Glutamatergic neuron (in vitro differentiated cells): ENCODE measurements around the gene LAMA2. TPM values are rescaled to one million over a fixed set of nuclear protein-coding genes. Genes with fewer than 3 reads are reported as not detected.

Experiments
- DNase-seq: peaks from one replicate; pipeline ENCODE4 v3.0.0; 2022
- H3K27ac Mint-ChIP-seq: one replicate; pipeline ENCODE4 v1.8.0; 2020; ENCODE audit warnings: mild to moderate bottlenecking, mixed read lengths, inconsistent platforms; ENCODE audit not compliant: unreplicated experiment
- H3K27me3 Mint-ChIP-seq: one replicate; pipeline ENCODE4 v1.8.0; 2020; ENCODE audit warnings: mild to moderate bottlenecking, moderate library complexity, mixed read lengths, inconsistent platforms; ENCODE audit not compliant: unreplicated experiment
- H3K36me3 Mint-ChIP-seq: one replicate; pipeline ENCODE4 v1.8.0; 2020; ENCODE audit warnings: mild to moderate bottlenecking, mixed read lengths, inconsistent platforms; ENCODE audit not compliant: unreplicated experiment
- H3K4me1 Mint-ChIP-seq: one replicate; pipeline ENCODE4 v1.8.0; 2020; ENCODE audit warnings: mild to moderate bottlenecking, low read depth, mixed read lengths, inconsistent platforms; ENCODE audit not compliant: unreplicated experiment
- H3K4me3 Mint-ChIP-seq: one replicate; pipeline ENCODE4 v1.8.0; 2020; ENCODE audit warnings: mild to moderate bottlenecking, mixed read lengths, inconsistent platforms; ENCODE audit not compliant: unreplicated experiment
- H3K9me3 Mint-ChIP-seq: one replicate; pipeline ENCODE4 v1.8.0; 2020; ENCODE audit warnings: mild to moderate bottlenecking, moderate library complexity, mixed read lengths, inconsistent platforms; ENCODE audit not compliant: unreplicated experiment
- CTCF ChIP-seq: fragments of 200-600 bp; sonication (generic); IDR thresholded peaks from one replicate; pipeline ENCODE4 v1.5.0; 2021; ENCODE audit not compliant: partially characterized antibody, unreplicated experiment
- total RNA-seq: library from RNA; stranded (reverse); fragmentation: NEBNext Ultra II Directional; extraction: Animal tissue kit (Norgen Biotek cat#: 25700); gene quantifications from one replicate; pipeline ENCODE4 v1.2.1, GENCODE V29; 2021; ENCODE audit not compliant: unreplicated experiment

Gene LAMA2
- total RNA-seq, 1 donor from 2014 or later: 2.4 TPM

GRCh38 chr6:129504456-129504855 lies 621.5 kb downstream of the LAMA2 start:
- no peak for DNase-seq
- H3K27me3 Mint-ChIP-seq: no peaks in the 10 kb centered on the region
- no peak for TF ChIP-seq CTCF
- peaks cover 18% of the 10 kb centered on the region for H3K4me1 Mint-ChIP-seq
- no peaks in the 10 kb centered on the region for H3K36me3 Mint-ChIP-seq
- no peaks in the 10 kb centered on the region for H3K9me3 Mint-ChIP-seq
- H3K27ac Mint-ChIP-seq: no peak overlapping the region
- H3K4me3 Mint-ChIP-seq: no peak overlapping the region

- Mint-ChIP-seq H3K27me3 (no peaks in the 10 kb centered on the region), H3K4me1 (peaks cover 1% of the 10 kb centered on the region), H3K4me3 (no peak overlapping the region), H3K9me3 (no peaks in the 10 kb centered on the region), H3K27ac (no peak overlapping the region), H3K36me3 (no peaks in the 10 kb centered on the region)
- DNase-seq: no peak
- TF ChIP-seq CTCF: no peak
These were observed 624.3 kb downstream of the LAMA2 start for GRCh38 chr6:129507059-129507807.

- no peak for DNase-seq
- H3K4me3 Mint-ChIP-seq: no peak overlapping the region
- no peak for TF ChIP-seq CTCF
- no peaks in the 10 kb centered on the region for H3K9me3 Mint-ChIP-seq
- no peaks in the 10 kb centered on the region for H3K36me3 Mint-ChIP-seq
- no peak overlapping the region for H3K27ac Mint-ChIP-seq
- no peaks in the 10 kb centered on the region for H3K4me1 Mint-ChIP-seq
- H3K27me3 Mint-ChIP-seq: no peaks in the 10 kb centered on the region
These were observed 624.9 kb downstream of the LAMA2 start for GRCh38 chr6:129507846-129508245.

GRCh38 chr6:129508477-129509145 lies 625.7 kb downstream of the LAMA2 start:
- Mint-ChIP-seq H3K27ac (no peak overlapping the region), H3K36me3 (no peaks in the 10 kb centered on the region), H3K4me1 (no peaks in the 10 kb centered on the region), H3K27me3 (no peaks in the 10 kb centered on the region), H3K9me3 (no peaks in the 10 kb centered on the region), H3K4me3 (no peak overlapping the region)
- TF ChIP-seq CTCF: no peak
- no peak for DNase-seq

GRCh38 chr6:129510950-129511349 lies 628.0 kb downstream of the LAMA2 start:
- no peaks in the 10 kb centered on the region for H3K27me3 Mint-ChIP-seq
- H3K4me3 Mint-ChIP-seq: no peak overlapping the region
- H3K9me3 Mint-ChIP-seq: no peaks in the 10 kb centered on the region
- TF ChIP-seq CTCF: no peak
- no peaks in the 10 kb centered on the region for H3K36me3 Mint-ChIP-seq
- DNase-seq: no peak
- H3K27ac Mint-ChIP-seq: no peak overlapping the region
- H3K4me1 Mint-ChIP-seq: no peaks in the 10 kb centered on the region
